ES-I3 (cell line): ENCODE data around the gene CD81.

Experiments
- H3K36me3 ChIP-seq: 2 replicates; pipeline ENCODE4 v1.6.1; 2013; ENCODE audit warnings: mild to moderate bottlenecking, low read length, control low read depth, moderate library complexity; ENCODE audit not compliant: insufficient read depth
- H3K4me1 ChIP-seq: 2 replicates; pipeline ENCODE4 v1.6.1; 2013; ENCODE audit warnings: mild to moderate bottlenecking, control low read depth, low read length; ENCODE audit not compliant: insufficient read depth
- H3K9ac ChIP-seq: 2 replicates; pipeline ENCODE4 v1.6.1; 2013; ENCODE audit warnings: low read depth, mild to moderate bottlenecking, low read length, moderate library complexity
- H3K9me3 ChIP-seq: 2 replicates; pipeline ENCODE4 v1.6.1; 2013; ENCODE audit warnings: mild to moderate bottlenecking, low read length, moderate library complexity; ENCODE audit not compliant: control insufficient read depth, insufficient read depth

The CD81 gene

GRCh38 chr11:2442589-2442988 is 65.5 kb downstream of the CD81 start:
- no peak overlapping the region for H3K9ac ChIP-seq
- H3K4me1 ChIP-seq, result no peaks in the 10 kb centered on the region
- no peaks in the 10 kb centered on the region for H3K36me3 ChIP-seq
- H3K9me3 ChIP-seq, result no peaks in the 10 kb centered on the region

- no peaks in the 10 kb centered on the region for H3K4me1 ChIP-seq
- no peaks in the 10 kb centered on the region for H3K36me3 ChIP-seq
- no peaks in the 10 kb centered on the region for H3K9me3 ChIP-seq
- H3K9ac ChIP-seq, result no peak overlapping the region
Observed at GRCh38 chr11:2443406-2443805, 66.3 kb downstream of the CD81 start.

- Histone ChIP-seq H3K9ac (peak within 1 kb of the TSS; percentile 61), H3K4me1 (no peaks in the 10 kb centered on the region), H3K36me3 (no peaks in the 10 kb centered on the region), H3K9me3 (no peaks in the 10 kb centered on the region)
Observed at GRCh38 chr11:2443881-2444820, 67.0 kb downstream of the CD81 start, which contains the start of gene TRPM5. Gene TRPM5, minus strand, starts transcription at chr11:2444514. Its CDS starts 21,478 bp downstream, at chr11:2423036.

- Histone ChIP-seq H3K36me3 (no peaks in the 10 kb centered on the region), H3K9me3 (no peaks in the 10 kb centered on the region), H3K4me1 (no peaks in the 10 kb centered on the region), H3K9ac (peak within 1 kb of the TSS; percentile 61)
Observed at GRCh38 chr11:2444821-2445745, 68.0 kb downstream of the CD81 start, which contains the start of gene KCNQ1. Gene KCNQ1, plus strand, starts transcription at chr11:2445008. Its CDS starts 91 bp downstream, at chr11:2445099.

GRCh38 chr11:2445746-2446551 is 68.8 kb downstream of the CD81 start:
- Histone ChIP-seq H3K36me3 (no peaks in the 10 kb centered on the region), H3K9me3 (no peaks in the 10 kb centered on the region), H3K4me1 (no peaks in the 10 kb centered on the region), H3K9ac (peak overlapping the region; percentile 51; the same call in 1 of the 2 replicates)

GRCh38 chr11:2446590-2447252 is 69.6 kb downstream of the CD81 start:
- H3K9ac ChIP-seq, result no peak overlapping the region
- H3K36me3 ChIP-seq, result no peaks in the 10 kb centered on the region

More at GRCh38 chr11:2446590-2447252, 69.6 kb downstream of the CD81 start:
- no peaks in the 10 kb centered on the region for H3K9me3 ChIP-seq
- H3K4me1 ChIP-seq, result no peaks in the 10 kb centered on the region
